ENCODE measurements around the gene USP48. TPM values are rescaled to one million over a fixed set of nuclear protein-coding genes. Genes with fewer than 3 reads are reported as not detected.

The USP48 gene
- total and polyA plus RNA-seq, 2 of the 8 experiments (the other 6 are each of a cell fraction or from before 2014, with no cell fraction given), result 12.8 to 83.5 TPM

DNA sequence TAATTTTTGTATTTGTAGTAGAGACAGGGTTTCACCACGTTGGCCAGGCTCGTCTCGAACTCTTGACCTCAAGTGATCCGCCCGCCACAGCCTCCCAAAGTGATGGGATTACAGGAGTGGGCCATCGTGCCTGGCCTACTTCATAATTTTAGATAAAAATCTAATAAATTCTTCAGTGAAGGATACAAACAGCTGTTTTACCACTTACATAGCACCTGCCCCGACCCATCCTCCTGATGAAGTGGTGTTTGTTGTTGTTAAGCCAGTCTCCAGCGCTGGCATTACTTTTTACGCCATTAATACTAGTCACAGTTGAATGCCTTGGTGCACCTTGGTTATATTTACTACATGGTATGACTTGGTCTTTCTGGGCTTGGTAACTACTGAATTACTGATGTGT, 101.5 kb downstream of the USP48 start (continued):
- TF ChIP-seq, protein P1, sequence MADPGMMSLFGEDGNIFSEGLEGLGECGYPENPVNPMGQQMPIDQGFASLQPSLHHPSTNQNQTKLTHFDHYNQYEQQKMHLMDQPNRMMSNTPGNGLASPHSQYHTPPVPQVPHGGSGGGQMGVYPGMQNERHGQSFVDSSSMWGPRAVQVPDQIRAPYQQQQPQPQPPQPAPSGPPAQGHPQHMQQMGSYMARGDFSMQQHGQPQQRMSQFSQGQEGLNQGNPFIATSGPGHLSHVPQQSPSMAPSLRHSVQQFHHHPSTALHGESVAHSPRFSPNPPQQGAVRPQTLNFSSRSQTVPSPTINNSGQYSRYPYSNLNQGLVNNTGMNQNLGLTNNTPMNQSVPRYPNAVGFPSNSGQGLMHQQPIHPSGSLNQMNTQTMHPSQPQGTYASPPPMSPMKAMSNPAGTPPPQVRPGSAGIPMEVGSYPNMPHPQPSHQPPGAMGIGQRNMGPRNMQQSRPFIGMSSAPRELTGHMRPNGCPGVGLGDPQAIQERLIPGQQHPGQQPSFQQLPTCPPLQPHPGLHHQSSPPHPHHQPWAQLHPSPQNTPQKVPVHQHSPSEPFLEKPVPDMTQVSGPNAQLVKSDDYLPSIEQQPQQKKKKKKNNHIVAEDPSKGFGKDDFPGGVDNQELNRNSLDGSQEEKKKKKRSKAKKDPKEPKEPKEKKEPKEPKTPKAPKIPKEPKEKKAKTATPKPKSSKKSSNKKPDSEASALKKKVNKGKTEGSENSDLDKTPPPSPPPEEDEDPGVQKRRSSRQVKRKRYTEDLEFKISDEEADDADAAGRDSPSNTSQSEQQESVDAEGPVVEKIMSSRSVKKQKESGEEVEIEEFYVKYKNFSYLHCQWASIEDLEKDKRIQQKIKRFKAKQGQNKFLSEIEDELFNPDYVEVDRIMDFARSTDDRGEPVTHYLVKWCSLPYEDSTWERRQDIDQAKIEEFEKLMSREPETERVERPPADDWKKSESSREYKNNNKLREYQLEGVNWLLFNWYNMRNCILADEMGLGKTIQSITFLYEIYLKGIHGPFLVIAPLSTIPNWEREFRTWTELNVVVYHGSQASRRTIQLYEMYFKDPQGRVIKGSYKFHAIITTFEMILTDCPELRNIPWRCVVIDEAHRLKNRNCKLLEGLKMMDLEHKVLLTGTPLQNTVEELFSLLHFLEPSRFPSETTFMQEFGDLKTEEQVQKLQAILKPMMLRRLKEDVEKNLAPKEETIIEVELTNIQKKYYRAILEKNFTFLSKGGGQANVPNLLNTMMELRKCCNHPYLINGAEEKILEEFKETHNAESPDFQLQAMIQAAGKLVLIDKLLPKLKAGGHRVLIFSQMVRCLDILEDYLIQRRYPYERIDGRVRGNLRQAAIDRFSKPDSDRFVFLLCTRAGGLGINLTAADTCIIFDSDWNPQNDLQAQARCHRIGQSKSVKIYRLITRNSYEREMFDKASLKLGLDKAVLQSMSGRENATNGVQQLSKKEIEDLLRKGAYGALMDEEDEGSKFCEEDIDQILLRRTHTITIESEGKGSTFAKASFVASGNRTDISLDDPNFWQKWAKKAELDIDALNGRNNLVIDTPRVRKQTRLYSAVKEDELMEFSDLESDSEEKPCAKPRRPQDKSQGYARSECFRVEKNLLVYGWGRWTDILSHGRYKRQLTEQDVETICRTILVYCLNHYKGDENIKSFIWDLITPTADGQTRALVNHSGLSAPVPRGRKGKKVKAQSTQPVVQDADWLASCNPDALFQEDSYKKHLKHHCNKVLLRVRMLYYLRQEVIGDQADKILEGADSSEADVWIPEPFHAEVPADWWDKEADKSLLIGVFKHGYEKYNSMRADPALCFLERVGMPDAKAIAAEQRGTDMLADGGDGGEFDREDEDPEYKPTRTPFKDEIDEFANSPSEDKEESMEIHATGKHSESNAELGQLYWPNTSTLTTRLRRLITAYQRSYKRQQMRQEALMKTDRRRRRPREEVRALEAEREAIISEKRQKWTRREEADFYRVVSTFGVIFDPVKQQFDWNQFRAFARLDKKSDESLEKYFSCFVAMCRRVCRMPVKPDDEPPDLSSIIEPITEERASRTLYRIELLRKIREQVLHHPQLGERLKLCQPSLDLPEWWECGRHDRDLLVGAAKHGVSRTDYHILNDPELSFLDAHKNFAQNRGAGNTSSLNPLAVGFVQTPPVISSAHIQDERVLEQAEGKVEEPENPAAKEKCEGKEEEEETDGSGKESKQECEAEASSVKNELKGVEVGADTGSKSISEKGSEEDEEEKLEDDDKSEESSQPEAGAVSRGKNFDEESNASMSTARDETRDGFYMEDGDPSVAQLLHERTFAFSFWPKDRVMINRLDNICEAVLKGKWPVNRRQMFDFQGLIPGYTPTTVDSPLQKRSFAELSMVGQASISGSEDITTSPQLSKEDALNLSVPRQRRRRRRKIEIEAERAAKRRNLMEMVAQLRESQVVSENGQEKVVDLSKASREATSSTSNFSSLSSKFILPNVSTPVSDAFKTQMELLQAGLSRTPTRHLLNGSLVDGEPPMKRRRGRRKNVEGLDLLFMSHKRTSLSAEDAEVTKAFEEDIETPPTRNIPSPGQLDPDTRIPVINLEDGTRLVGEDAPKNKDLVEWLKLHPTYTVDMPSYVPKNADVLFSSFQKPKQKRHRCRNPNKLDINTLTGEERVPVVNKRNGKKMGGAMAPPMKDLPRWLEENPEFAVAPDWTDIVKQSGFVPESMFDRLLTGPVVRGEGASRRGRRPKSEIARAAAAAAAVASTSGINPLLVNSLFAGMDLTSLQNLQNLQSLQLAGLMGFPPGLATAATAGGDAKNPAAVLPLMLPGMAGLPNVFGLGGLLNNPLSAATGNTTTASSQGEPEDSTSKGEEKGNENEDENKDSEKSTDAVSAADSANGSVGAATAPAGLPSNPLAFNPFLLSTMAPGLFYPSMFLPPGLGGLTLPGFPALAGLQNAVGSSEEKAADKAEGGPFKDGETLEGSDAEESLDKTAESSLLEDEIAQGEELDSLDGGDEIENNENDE (IDR thresholded peaks at IDR 0.05; ENCODE audit: insufficient replicate concordance, low read length), result no peak
- TF ChIP-seq, protein P2, sequence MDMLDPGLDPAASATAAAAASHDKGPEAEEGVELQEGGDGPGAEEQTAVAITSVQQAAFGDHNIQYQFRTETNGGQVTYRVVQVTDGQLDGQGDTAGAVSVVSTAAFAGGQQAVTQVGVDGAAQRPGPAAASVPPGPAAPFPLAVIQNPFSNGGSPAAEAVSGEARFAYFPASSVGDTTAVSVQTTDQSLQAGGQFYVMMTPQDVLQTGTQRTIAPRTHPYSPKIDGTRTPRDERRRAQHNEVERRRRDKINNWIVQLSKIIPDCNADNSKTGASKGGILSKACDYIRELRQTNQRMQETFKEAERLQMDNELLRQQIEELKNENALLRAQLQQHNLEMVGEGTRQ (IDR thresholded peaks at IDR 0.05; ENCODE audit: low read length), result no peak
- TF ChIP-seq TAF1 (IDR thresholded peaks at IDR 0.05; ENCODE audit: low read depth, low read length), result no peak
- TF ChIP-seq, protein P3, sequence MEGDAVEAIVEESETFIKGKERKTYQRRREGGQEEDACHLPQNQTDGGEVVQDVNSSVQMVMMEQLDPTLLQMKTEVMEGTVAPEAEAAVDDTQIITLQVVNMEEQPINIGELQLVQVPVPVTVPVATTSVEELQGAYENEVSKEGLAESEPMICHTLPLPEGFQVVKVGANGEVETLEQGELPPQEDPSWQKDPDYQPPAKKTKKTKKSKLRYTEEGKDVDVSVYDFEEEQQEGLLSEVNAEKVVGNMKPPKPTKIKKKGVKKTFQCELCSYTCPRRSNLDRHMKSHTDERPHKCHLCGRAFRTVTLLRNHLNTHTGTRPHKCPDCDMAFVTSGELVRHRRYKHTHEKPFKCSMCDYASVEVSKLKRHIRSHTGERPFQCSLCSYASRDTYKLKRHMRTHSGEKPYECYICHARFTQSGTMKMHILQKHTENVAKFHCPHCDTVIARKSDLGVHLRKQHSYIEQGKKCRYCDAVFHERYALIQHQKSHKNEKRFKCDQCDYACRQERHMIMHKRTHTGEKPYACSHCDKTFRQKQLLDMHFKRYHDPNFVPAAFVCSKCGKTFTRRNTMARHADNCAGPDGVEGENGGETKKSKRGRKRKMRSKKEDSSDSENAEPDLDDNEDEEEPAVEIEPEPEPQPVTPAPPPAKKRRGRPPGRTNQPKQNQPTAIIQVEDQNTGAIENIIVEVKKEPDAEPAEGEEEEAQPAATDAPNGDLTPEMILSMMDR (IDR thresholded peaks at IDR 0.05; ENCODE audit: control extremely low read depth in 1 of 3, insufficient read depth in 1 of 3, low read depth in 1 of 3, low read length in 3 of 3), result no peak
- no peak for TF ChIP-seq HDAC6 (IDR thresholded peaks at IDR 0.05; ENCODE audit: low read depth, low read length)
- TF ChIP-seq SP4 (IDR thresholded peaks at IDR 0.05; ENCODE audit: low read length), result no peak
- TF ChIP-seq FOSL1 (IDR thresholded peaks at IDR 0.05; ENCODE audit: insufficient read depth, low read depth, low read length), result no peak
- no peak for TF ChIP-seq PHF8 (conservative IDR thresholded peaks at IDR 0.05; ENCODE audit: low read depth, low read length)
